ENCODE results near the gene LRRC46. TPM values are rescaled to one million over a fixed set of nuclear protein-coding genes. Genes with fewer than 3 reads are reported as not detected.

LRRC46 gene
- total and polyA plus RNA-seq, 4 donors, result 0.40 to 13.1 (median 6.2) TPM

DNA sequence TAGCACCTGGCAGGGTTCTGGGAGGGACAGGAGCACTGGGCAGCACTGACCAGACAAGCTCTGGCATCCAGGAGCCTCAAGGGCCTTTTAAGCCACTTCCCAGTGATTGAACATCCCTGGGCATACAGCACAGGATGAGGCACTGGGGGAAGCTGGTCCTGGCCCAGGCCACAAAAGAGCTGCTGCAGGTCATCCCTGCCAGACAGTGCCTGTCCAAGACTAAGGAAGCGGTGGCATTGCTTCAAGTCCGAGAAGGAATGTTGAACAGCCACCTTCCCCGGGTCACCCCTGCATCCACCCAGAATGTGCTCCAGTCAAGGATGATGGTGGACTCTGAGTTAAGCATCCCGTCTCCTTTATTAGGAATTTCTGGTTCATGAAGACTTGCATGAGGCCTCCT, 8.7 kb upstream of the LRRC46 start:
- Histone ChIP-seq H3K9me3 (ENCODE audit: control insufficient read depth, insufficient read depth, low read length) (no peaks in the 10 kb centered on the region), H3K4me3 (ENCODE audit: low read depth, low read length) (no peak overlapping the region), H3K27ac (ENCODE audit: low read depth, low read length) (peak overlapping the region; percentile 45), H3K4me1 (ENCODE audit: control insufficient read depth, insufficient read depth, low read length) (peaks cover 32% of the 10 kb centered on the region), H3K27me3 (ENCODE audit: control insufficient read depth, insufficient read depth, low read length) (no peaks in the 10 kb centered on the region), H3K36me3 (ENCODE audit: control insufficient read depth, insufficient read depth, low read length) (peaks cover 59% of the 10 kb centered on the region)
- 94% methylated on average over 2 of the region's 4 CpGs for WGBS (ENCODE audit: insufficient coverage)
- DNase-seq (ENCODE audit: low read depth in 4 of 6, low spot score in 6 of 6), result no peak

DNA sequence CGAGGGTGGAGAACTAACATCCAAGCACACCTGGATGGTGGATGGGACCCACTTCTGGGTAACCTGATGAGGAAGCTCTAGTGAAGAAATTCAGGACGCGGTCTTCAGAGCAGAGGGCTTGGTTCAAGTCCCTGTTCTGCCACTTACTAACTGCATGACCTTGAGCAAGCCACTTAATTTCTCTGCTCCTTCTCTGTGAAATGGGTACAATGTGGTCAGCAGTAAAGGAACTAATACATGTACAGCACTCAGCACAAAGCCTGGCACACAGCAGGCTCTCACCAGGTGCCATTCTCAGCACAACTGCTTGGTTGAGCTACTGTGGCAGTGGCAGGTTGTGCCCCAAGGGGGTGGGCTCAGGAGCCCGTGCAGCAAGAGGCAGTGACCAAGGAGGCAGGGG, 8.0 kb upstream of the LRRC46 start:
- peaks cover 58% of the 10 kb centered on the region for H3K36me3 ChIP-seq (ENCODE audit: control insufficient read depth, insufficient read depth, low read length)
- WGBS (ENCODE audit: insufficient coverage), result 91% methylated on average over 2 of the region's 4 CpGs
- H3K27ac ChIP-seq (ENCODE audit: low read depth, low read length), result no peak overlapping the region
- no peak for DNase-seq (ENCODE audit: low read depth in 4 of 6, low spot score in 6 of 6)
- no peaks in the 10 kb centered on the region for H3K27me3 ChIP-seq (ENCODE audit: control insufficient read depth, insufficient read depth, low read length)
- H3K4me1 ChIP-seq (ENCODE audit: control insufficient read depth, insufficient read depth, low read length), result peaks cover 32% of the 10 kb centered on the region
- H3K4me3 ChIP-seq (ENCODE audit: low read depth, low read length), result no peak overlapping the region
- no peaks in the 10 kb centered on the region for H3K9me3 ChIP-seq (ENCODE audit: control insufficient read depth, insufficient read depth, low read length)

DNA sequence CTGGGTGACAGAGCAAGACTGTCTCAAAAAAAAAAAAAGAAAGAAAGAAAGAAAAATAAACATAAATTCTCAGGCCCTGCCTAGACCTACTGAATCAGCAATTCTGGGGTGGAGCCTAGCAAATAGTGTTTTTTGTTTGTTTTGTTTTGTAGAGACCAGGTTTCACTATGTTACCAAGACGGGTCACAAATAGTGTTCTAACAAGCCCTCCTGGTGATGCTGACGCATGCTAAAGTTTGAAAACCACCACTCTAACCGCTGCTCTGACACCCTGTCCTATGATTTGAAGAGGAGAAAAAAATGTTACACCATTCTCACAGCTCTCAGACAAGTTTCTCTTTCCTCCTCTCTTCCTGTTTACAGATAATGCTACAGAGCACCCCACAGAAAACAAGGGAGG, 1.6 kb upstream of the LRRC46 start:
- Histone ChIP-seq H3K27me3 (ENCODE audit: control insufficient read depth, insufficient read depth, low read length) (no peaks in the 10 kb centered on the region), H3K36me3 (ENCODE audit: control insufficient read depth, insufficient read depth, low read length) (peaks cover 33% of the 10 kb centered on the region), H3K9me3 (ENCODE audit: control insufficient read depth, insufficient read depth, low read length) (no peaks in the 10 kb centered on the region), H3K4me3 (ENCODE audit: low read depth, low read length) (no peak overlapping the region), H3K27ac (ENCODE audit: low read depth, low read length) (no peak overlapping the region), H3K4me1 (ENCODE audit: control insufficient read depth, insufficient read depth, low read length) (peaks cover 16% of the 10 kb centered on the region)
- WGBS (ENCODE audit: insufficient coverage), result 93% methylated on average over 2 of the region's 3 CpGs
- DNase-seq (ENCODE audit: low read depth in 4 of 6, low spot score in 6 of 6), result no peak

DNA sequence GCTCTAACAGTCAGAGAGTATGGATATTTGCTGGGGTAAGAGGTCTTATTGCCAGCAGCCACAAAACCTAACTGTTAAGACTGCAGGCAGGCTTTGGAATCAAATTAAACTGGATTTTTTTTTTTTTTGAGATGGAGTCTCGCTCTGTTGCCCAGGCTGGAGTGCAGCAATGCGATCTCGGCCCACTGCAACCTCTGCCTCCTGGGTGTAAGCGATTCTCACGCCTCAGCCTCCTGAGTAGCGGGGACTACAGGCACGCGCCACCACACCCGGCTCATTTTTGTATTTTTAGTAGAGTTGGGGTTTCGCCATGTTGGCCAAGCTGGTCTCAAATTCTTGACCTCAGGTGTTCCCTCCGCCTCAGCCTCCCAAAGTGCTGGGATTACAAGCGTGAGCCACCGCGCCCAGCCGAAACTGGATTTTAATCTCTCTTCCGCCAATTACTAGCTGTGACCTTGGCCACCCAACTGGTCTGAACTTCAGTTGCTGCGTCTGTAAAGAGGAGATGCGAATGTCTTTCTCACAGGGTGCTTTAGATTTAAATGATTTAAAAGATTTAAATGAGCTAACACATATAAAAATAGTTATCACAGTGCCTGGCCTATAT, 971 bp upstream of the LRRC46 start:
- Histone ChIP-seq H3K36me3 (ENCODE audit: control insufficient read depth, insufficient read depth, low read length) (peaks cover 30% of the 10 kb centered on the region), H3K4me3 (ENCODE audit: low read depth, low read length) (peak overlapping the region; percentile 68), H3K27ac (ENCODE audit: low read depth, low read length) (peak overlapping the region; percentile 59), H3K4me1 (ENCODE audit: control insufficient read depth, insufficient read depth, low read length) (peaks cover 16% of the 10 kb centered on the region), H3K9me3 (ENCODE audit: control insufficient read depth, insufficient read depth, low read length) (no peaks in the 10 kb centered on the region), H3K27me3 (ENCODE audit: control insufficient read depth, insufficient read depth, low read length) (no peaks in the 10 kb centered on the region)
- WGBS (ENCODE audit: insufficient coverage), result 96% methylated on average over 11 of the region's 18 CpGs
- no peak for DNase-seq (ENCODE audit: low read depth in 4 of 6, low spot score in 6 of 6)

DNA sequence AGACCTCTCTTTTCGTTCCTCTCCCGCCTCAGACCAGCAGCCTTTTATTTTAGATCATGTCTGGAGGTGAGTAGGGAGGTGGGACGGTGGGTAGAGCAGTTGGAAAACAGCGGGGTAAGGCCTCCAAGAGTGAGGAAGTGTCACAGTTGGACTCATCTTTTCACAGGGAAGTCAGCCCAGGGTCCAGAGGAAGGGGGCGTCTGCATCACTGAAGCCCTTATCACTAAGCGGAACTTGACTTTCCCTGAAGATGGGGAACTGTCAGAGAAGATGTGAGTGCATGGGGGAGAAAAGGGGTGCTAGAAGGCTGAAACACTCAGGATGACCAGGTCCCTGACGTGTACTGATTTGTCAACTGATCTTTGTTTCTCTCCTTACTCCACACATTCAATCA, 461 bp downstream of the LRRC46 start:
- H3K4me1 ChIP-seq (ENCODE audit: control insufficient read depth, insufficient read depth, low read length), result peaks cover 16% of the 10 kb centered on the region
- H3K27ac ChIP-seq (ENCODE audit: low read depth, low read length), result peak overlapping the region; percentile 3
- no peaks in the 10 kb centered on the region for H3K27me3 ChIP-seq (ENCODE audit: control insufficient read depth, insufficient read depth, low read length)
- peak overlapping the region; percentile 68 for H3K4me3 ChIP-seq (ENCODE audit: low read depth, low read length)
- WGBS (ENCODE audit: insufficient coverage), result 0% methylated on average over 2 of the region's 7 CpGs
- H3K36me3 ChIP-seq (ENCODE audit: control insufficient read depth, insufficient read depth, low read length), result peaks cover 33% of the 10 kb centered on the region
- DNase-seq (ENCODE audit: low read depth in 4 of 6, low spot score in 6 of 6), result no peak
- H3K9me3 ChIP-seq (ENCODE audit: control insufficient read depth, insufficient read depth, low read length), result no peaks in the 10 kb centered on the region

DNA sequence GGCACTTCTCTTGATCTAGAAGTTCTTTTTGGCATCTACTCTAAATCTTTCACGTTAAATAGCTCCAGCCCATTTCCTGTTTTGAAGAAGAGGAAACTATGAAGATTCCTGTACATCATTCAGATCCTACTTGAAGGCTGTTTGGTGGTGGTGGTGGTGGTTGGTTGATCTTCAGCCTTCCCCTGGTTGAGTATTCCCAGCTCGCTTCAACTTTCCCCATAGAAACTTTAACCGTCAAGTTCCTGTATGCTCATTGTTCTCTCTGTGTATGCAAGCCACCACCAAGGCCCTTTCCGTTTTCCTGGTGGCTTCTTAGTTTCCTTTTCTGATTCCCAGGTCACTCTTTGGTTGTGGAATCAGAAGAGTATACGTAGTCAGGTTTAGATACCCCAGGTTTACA, 3.3 kb downstream of the LRRC46 start:
- WGBS (ENCODE audit: insufficient coverage), result no CpG with 5 or more reads among the region's 5 CpGs
- Histone ChIP-seq H3K9me3 (ENCODE audit: control insufficient read depth, insufficient read depth, low read length) (no peaks in the 10 kb centered on the region), H3K27me3 (ENCODE audit: control insufficient read depth, insufficient read depth, low read length) (no peaks in the 10 kb centered on the region), H3K4me1 (ENCODE audit: control insufficient read depth, insufficient read depth, low read length) (peaks cover 35% of the 10 kb centered on the region), H3K27ac (ENCODE audit: low read depth, low read length) (no peak overlapping the region), H3K4me3 (ENCODE audit: low read depth, low read length) (no peak overlapping the region), H3K36me3 (ENCODE audit: control insufficient read depth, insufficient read depth, low read length) (peaks cover 39% of the 10 kb centered on the region)
- no peak for DNase-seq (ENCODE audit: low read depth in 4 of 6, low spot score in 6 of 6)

DNA sequence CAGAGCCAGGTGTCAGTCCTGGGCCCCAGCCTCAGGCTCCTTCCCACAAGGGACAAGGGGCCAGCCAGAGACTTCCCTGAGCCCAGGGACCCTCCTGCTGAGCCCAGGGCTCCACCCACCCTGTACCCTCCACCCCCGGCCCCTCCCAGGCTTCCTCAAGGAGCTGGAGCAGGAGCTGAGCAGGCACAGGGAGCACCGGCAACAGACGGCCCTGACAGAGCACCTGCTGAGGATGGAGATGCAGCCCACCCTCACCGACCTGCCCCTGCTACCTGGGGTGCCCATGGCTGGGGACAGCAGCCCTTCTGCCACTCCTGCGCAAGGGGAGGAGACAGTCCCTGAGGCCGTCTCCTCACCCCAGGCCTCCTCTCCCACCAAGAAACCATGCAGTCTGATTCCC, 5.1 kb downstream of the LRRC46 start:
- Histone ChIP-seq H3K27ac (ENCODE audit: low read depth, low read length) (no peak overlapping the region), H3K36me3 (ENCODE audit: control insufficient read depth, insufficient read depth, low read length) (peaks cover 39% of the 10 kb centered on the region), H3K4me1 (ENCODE audit: control insufficient read depth, insufficient read depth, low read length) (peaks cover 41% of the 10 kb centered on the region), H3K27me3 (ENCODE audit: control insufficient read depth, insufficient read depth, low read length) (no peaks in the 10 kb centered on the region), H3K9me3 (ENCODE audit: control insufficient read depth, insufficient read depth, low read length) (no peaks in the 10 kb centered on the region), H3K4me3 (ENCODE audit: low read depth, low read length) (no peak overlapping the region)
- no peak for DNase-seq (ENCODE audit: low read depth in 4 of 6, low spot score in 6 of 6)
- 58% methylated on average over 5 of the region's 6 CpGs for WGBS (ENCODE audit: insufficient coverage)

DNA sequence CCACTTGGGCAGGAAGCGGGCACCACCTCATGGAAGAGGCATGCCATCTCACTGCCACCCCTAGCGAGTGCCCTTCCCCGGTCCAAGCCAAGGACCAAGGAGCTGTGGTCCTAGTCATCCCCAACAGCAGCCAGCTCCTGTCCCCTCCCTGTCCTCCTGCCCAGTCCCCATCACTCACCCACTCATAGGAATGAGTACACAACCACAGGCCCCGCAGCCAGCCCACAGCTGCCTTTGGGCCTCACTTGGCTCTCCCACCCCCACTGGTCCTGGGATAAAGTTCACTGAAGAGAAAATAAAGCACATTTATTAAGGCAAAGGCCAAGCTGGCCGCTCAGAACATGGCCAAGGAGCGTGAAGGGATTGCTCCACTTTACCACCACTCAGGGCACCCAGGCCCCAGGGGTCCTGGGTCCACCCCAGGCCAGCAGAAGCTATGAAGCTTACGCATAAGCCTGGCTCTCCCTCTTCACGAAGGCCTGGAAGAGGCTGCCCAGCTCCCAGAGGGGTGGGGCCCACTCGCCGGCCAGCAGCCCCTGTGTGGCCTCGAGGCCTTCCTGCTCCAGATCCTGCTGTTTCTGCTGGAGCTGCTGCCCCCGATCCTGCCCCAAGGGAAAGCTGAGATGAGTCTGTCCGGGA, 6.0 kb downstream of the LRRC46 start:
- 78% methylated on average over 13 of the region's 13 CpGs for WGBS (ENCODE audit: insufficient coverage)
- H3K9me3 ChIP-seq (ENCODE audit: control insufficient read depth, insufficient read depth, low read length), result no peaks in the 10 kb centered on the region
- peaks cover 39% of the 10 kb centered on the region for H3K4me1 ChIP-seq (ENCODE audit: control insufficient read depth, insufficient read depth, low read length)
- H3K36me3 ChIP-seq (ENCODE audit: control insufficient read depth, insufficient read depth, low read length), result peaks cover 39% of the 10 kb centered on the region
- no peaks in the 10 kb centered on the region for H3K27me3 ChIP-seq (ENCODE audit: control insufficient read depth, insufficient read depth, low read length)
- H3K27ac ChIP-seq (ENCODE audit: low read depth, low read length), result no peak overlapping the region
- DNase-seq (ENCODE audit: low read depth in 4 of 6, low spot score in 6 of 6), result no peak
- no peak overlapping the region for H3K4me3 ChIP-seq (ENCODE audit: low read depth, low read length)

DNA sequence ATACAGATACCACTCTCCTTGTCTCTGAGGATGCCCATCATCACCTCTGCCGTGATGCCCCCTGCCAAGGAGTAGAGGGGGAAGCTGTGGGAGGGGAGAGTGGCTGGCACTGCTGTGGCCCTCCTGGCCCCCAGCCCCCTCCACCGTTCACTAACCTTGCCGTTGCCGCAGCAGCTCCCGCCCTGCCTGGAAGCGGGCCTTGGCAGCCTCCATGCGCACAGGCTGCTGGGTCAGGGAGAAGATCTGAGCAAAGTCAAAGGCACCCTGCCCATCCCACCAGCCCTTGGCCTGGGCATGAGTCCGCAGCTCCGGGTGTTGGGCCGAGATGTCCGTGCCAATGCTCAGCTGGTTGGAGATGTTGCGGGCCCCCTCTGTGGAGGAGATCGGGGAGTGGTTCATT, 7.2 kb downstream of the LRRC46 start:
- WGBS (ENCODE audit: insufficient coverage), result 94% methylated on average over 9 of the region's 13 CpGs
- peaks cover 39% of the 10 kb centered on the region for H3K36me3 ChIP-seq (ENCODE audit: control insufficient read depth, insufficient read depth, low read length)
- peaks cover 46% of the 10 kb centered on the region for H3K4me1 ChIP-seq (ENCODE audit: control insufficient read depth, insufficient read depth, low read length)
- no peak for DNase-seq (ENCODE audit: low read depth in 4 of 6, low spot score in 6 of 6)
- no peaks in the 10 kb centered on the region for H3K9me3 ChIP-seq (ENCODE audit: control insufficient read depth, insufficient read depth, low read length)
- H3K27ac ChIP-seq (ENCODE audit: low read depth, low read length), result no peak overlapping the region
- no peaks in the 10 kb centered on the region for H3K27me3 ChIP-seq (ENCODE audit: control insufficient read depth, insufficient read depth, low read length)
- no peak overlapping the region for H3K4me3 ChIP-seq (ENCODE audit: low read depth, low read length)

DNA sequence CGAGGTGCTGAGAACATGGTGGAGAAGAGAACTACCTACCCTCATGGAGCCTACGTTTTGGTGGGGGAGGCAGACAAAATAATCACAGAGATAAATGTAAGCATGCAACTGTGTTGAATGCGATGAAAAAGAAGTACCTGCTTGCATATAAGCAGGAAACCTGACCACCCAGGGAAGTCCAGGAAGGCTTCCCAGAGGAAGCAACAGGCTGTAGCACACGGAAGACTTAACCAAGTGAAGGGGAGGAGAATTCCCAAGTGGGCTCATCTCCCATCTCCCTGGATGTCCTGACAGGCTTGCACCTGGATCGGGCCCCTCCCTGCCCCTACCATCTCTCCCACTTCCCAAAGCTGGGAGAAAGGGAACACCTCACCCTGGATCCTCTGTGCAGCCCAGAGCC, 7.6 kb downstream of the LRRC46 start:
- DNase-seq (ENCODE audit: low read depth in 4 of 6, low spot score in 6 of 6), result no peak
- Histone ChIP-seq H3K27ac (ENCODE audit: low read depth, low read length) (no peak overlapping the region), H3K27me3 (ENCODE audit: control insufficient read depth, insufficient read depth, low read length) (no peaks in the 10 kb centered on the region), H3K4me3 (ENCODE audit: low read depth, low read length) (no peak overlapping the region), H3K36me3 (ENCODE audit: control insufficient read depth, insufficient read depth, low read length) (peaks cover 39% of the 10 kb centered on the region), H3K9me3 (ENCODE audit: control insufficient read depth, insufficient read depth, low read length) (no peaks in the 10 kb centered on the region), H3K4me1 (ENCODE audit: control insufficient read depth, insufficient read depth, low read length) (peaks cover 46% of the 10 kb centered on the region)
- 86% methylated on average over 3 of the region's 5 CpGs for WGBS (ENCODE audit: insufficient coverage)

All from spinal cord (tissue), 10 donors.